ENCODE data around the gene PLEKHG4B.
"Not testable (repeated sequence)": the region's sequence is repeated elsewhere in the genome, so short reads cannot be mapped to it uniquely, and the experiment has no call there.

Gene PLEKHG4B

DNA sequence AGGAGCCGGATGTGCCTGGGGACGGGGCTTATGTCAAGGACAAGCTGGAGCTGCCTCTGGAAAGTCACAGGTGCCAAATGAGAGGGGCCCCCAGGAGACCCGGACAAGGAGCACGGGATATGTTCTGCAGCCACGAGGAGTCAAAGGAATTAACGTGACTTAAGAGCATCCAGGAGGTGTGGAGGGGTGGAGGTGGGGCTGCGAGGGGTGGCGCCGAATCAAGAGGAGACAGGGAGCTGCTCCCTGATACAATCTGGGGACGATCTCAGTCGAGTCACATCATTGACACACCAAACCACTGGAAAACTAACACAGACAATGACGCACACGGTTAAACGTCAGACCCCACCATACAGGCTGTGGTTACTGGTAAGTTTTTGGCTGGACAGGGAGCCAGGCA lies 115.6 kb downstream of the PLEKHG4B start:
- no peak overlapping the region for H3K4me3 ChIP-seq (ENCODE audit: control insufficient read depth, low read depth, low read length)
- TF ChIP-seq, protein P1, sequence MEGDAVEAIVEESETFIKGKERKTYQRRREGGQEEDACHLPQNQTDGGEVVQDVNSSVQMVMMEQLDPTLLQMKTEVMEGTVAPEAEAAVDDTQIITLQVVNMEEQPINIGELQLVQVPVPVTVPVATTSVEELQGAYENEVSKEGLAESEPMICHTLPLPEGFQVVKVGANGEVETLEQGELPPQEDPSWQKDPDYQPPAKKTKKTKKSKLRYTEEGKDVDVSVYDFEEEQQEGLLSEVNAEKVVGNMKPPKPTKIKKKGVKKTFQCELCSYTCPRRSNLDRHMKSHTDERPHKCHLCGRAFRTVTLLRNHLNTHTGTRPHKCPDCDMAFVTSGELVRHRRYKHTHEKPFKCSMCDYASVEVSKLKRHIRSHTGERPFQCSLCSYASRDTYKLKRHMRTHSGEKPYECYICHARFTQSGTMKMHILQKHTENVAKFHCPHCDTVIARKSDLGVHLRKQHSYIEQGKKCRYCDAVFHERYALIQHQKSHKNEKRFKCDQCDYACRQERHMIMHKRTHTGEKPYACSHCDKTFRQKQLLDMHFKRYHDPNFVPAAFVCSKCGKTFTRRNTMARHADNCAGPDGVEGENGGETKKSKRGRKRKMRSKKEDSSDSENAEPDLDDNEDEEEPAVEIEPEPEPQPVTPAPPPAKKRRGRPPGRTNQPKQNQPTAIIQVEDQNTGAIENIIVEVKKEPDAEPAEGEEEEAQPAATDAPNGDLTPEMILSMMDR (IDR thresholded peaks at IDR 0.05; ENCODE audit: control insufficient read depth, insufficient read depth, low read depth, low read length, missing control alignments): no peak
- DNase-seq (ENCODE audit: low read depth): no peak

DNA sequence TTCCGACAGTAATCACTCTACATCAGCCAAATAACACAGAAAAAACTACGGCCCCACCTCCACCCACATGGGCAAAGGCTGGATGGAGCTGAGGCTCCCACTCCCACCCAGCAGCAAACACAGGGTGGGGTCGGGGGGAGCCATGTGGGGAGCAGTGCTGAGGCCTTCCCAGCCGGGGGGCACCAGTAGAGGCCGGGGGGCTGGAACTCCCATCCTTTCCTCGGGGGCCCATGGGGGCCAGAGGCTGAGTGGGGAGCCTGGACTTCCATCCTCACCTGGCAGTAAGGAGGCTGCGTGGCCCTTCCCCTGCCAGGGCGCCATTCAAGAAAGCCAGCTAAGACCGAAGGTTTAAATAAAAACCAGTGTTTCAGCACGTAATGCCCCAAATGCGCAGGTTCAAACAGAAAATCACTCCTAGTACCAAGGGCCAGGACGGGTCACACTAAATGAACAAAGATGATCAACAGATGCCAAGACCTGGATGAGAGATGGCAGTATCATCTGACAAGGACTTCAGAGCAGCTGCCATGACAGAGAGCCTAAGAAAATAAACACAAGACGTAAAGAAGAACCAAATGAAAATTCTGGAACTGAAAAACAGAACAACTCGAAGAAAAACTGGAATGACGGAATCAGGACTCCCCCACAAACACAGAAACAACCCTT lies 116.6 kb downstream of the PLEKHG4B start:
- TF ChIP-seq, protein P1 (IDR thresholded peaks at IDR 0.05; ENCODE audit: control insufficient read depth, insufficient read depth, low read depth, low read length, missing control alignments): no peak
- H3K4me3 ChIP-seq (ENCODE audit: control insufficient read depth, low read depth, low read length): no peak overlapping the region
- no peak for DNase-seq (ENCODE audit: low read depth)

DNA sequence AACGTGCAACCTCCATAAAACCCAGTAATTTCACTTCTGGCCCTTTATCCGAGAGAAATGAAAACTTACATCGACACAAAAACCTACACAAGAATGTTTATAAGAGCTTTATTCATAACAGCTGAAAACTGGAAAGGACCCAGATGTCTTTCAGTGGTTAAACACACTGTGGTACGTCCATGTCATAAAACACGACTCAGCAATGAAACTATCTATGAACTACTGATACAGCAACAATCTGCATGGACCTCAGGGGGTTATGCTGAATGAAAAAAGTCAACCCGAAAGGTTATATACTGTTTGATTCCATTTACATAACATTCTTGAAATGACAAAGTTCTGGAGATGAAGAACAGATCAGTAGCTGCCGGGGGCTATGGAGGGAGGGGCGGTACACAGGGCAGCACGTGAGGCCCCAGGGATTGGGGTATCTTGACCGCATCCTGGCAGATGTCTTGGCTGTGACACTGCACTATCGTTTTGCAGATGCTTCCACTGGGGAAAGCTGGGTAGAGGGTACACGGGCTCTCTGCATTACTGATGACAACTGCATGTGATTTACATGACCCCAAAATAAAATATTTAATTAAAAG lies 121.9 kb downstream of the PLEKHG4B start:
- no peak overlapping the region for H3K4me3 ChIP-seq (ENCODE audit: control insufficient read depth, low read depth, low read length)
- no peak for DNase-seq (ENCODE audit: low read depth)
- TF ChIP-seq, protein P1 (IDR thresholded peaks at IDR 0.05; ENCODE audit: control insufficient read depth, insufficient read depth, low read depth, low read length, missing control alignments): no peak

DNA sequence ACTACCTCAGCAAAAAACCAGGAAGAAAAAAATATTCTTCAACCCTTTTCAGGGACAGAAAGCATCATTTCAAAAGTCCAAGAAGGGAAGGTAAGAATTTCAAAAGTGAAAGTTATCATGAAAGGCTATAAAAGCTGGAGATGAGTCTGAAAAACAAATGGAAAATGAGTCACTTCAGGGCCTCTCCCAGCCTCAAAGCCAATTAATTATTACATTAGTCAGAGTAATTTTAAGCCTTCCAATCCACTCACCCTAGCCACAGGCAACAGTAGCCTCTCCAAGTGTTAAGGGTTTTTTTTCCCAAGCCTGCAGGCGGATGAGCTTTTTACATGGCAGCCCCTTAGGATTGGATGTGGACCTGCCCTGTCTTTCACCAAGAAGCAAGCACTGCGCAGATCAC lies 123.3 kb downstream of the PLEKHG4B start:
- not testable (repeated sequence) for DNase-seq (ENCODE audit: low read depth); H3K4me3 ChIP-seq (ENCODE audit: control insufficient read depth, low read depth, low read length)

DNA sequence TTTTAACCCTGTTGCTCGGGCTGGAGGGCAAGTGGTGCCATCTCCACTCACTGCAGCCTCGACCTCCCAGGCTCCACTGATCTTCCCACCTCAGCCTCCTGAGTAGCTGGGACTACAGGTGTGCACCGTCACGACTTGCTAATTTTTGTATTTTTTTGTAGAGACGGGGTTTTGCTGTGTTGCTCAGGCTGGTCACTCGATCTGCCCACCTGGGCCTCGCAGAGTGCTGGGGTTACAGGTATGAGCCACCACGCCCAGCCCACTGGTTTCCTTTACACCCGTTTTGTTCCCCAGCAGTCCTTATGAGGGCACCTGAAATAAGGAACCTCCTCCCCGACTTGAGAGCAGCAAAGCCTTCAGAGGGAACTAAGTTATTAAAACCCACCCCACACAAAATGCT lies 124.1 kb downstream of the PLEKHG4B start:
- not testable (repeated sequence) for H3K4me3 ChIP-seq (ENCODE audit: control insufficient read depth, low read depth, low read length)

DNA sequence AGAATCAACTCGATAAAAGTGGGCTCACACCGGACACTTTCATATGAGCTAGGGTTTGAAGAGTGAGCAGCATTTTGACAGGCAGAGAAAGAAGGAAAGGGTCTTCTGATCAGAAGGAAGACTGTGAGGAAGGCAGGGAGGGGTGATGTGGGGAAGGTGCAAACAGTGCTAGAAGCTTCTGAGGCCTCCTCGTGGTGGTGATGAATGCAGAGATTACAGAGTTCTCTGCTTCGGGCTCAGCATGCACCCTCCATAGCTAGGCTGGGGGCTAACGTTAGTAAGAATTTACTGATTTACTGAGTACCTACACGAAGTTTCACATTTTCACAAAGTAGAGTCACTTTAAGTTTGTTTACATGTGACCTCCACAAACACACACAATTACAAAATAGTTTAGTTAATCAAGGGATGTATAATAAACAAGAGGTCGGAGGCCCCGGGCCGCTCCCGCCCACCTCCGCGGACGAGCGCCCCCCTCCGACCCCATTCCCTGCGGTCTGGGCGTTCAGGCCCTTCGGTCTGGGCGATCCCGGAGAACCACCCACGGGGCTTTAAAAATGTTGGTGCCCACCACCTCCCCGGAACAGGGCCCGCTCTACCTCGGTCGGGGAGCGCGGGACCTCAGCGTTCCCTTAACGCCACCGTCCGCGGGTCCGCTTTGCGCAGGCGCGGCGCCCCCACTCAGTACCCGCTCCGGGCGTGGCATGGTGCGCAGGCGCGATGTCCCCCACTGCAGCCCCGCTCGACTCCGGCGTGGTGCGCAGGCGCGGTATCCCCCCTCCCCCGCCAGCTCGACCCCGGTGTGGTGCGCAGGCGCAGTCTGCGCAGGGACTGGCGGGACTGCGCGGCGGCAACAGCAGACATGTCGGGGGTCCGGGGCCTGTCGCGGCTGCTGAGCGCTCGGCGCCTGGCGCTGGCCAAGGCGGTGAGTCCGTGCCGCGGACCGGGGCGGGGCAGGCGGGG lies 125.8 kb downstream of the PLEKHG4B start, which contains the start of the genes CCDC127 and SDHA:
CCDC127 (minus strand) TSS at position 660 of the 963 bp plus-strand sequence. CDS start 1,304 bp downstream, outside the sequence.
SDHA (plus strand) TSS at position 827 of the 963 bp plus-strand sequence; CDS start at position 863, 36 bp downstream.
- DNase-seq (ENCODE audit: low read depth): peak; percentile 50
- H3K4me3 ChIP-seq (ENCODE audit: control insufficient read depth, low read depth, low read length): peak within 1 kb of the TSS; percentile 82
- TF ChIP-seq, protein P1 (IDR thresholded peaks at IDR 0.05; ENCODE audit: control insufficient read depth, insufficient read depth, low read depth, low read length, missing control alignments): peak; percentile 44

More for the DNA sequence above, 124.1 kb downstream of the PLEKHG4B start:
- not testable (repeated sequence) for DNase-seq (ENCODE audit: low read depth)

DNA sequence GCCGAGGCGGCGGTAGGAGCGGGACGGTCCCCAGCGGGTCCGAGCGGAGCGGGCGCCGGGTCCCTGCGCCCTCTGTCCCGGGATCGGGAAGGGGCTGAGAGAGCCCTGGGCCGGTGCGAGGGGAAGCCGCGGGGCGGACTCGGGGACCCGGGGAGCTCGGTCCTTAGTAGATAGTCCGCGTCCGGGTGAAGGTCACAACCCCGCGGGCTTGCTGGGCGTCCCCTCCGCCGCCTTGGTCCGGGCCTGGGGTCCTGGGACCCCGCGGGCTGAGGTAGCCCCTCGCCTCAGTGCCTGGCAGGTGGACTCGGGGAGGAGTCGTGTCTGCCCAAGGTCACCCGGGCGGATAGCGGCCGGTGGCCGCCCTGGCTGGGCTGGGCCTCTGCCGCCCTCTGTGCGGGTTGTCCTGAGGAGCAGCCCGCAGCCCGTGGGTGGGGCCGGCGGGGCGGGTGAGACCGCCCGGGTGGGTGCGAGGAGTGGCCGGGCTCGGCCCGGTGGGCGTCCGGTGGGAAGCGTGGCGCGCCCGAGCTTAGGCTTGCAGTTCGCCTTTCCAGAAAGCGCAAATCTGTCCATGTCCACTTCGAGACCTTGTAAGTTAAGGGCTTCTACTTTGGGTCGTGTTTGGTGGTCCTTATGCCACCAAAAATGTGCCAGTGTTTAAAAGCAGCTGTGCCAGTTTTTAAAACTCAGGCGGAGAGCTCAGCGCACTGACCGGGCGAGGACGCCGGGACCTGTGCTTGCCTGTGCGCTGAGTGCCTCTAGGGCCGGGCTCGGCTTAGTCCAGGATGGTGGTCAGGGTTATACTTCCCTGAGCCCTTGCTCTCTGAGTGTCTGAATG lies 126.7 kb downstream of the PLEKHG4B start:
- no peak for DNase-seq (ENCODE audit: low read depth)
- TF ChIP-seq, protein P1 (IDR thresholded peaks at IDR 0.05; ENCODE audit: control insufficient read depth, insufficient read depth, low read depth, low read length, missing control alignments): no peak
- peak overlapping the region; percentile 82 for H3K4me3 ChIP-seq (ENCODE audit: control insufficient read depth, low read depth, low read length)
